ENCODE data around the gene CEP131. TPM values are rescaled to one million over a fixed set of nuclear protein-coding genes. Genes with fewer than 3 reads are reported as not detected.

The CEP131 gene
- total and polyA plus RNA-seq, 7 donors, result 3.7 to 8.6 (median 4.9) TPM

DNA sequence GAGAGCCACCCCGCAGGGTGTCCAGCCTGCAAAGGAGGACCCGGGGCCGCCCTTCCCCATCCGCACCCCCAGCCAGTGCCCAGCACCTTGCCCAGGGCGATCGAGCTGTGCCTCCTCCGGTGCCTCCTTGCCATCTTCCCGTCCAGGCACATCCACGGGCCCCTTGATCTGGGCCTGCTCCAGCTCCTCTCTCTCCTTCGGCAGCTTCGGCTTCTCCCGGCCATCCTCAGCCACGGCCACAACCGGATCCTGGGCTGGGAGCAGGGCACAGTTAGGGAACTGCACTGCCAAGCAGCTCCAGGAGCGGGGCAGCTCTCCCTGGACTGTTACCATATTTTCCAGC, 30.2 kb upstream of the CEP131 start:
- Histone ChIP-seq H3K27ac (no peak overlapping the region), H3K9me3 (no peaks in the 10 kb centered on the region), H3K36me3 (ENCODE audit: insufficient read depth in 1 of 2, low read depth in 1 of 2) (peaks cover 0 to 21% of the 10 kb centered on the region in 2 donors), H3K4me3 (no peak overlapping the region), H3K4me1 (peaks cover 18% of the 10 kb centered on the region), H3K27me3 (ENCODE audit: insufficient read depth in 3 of 3, low read length in 2 of 3) (no peaks in the 10 kb centered on the region)
- intact Hi-C loops (cut with DNase I), result loop anchor here (2.0 to 5.0 kb wide), 2 partner anchors 139 to 284 kb away; no protein-coding TSS in a partner anchor
- no peak for ATAC-seq
- TF ChIP-seq, protein P1, sequence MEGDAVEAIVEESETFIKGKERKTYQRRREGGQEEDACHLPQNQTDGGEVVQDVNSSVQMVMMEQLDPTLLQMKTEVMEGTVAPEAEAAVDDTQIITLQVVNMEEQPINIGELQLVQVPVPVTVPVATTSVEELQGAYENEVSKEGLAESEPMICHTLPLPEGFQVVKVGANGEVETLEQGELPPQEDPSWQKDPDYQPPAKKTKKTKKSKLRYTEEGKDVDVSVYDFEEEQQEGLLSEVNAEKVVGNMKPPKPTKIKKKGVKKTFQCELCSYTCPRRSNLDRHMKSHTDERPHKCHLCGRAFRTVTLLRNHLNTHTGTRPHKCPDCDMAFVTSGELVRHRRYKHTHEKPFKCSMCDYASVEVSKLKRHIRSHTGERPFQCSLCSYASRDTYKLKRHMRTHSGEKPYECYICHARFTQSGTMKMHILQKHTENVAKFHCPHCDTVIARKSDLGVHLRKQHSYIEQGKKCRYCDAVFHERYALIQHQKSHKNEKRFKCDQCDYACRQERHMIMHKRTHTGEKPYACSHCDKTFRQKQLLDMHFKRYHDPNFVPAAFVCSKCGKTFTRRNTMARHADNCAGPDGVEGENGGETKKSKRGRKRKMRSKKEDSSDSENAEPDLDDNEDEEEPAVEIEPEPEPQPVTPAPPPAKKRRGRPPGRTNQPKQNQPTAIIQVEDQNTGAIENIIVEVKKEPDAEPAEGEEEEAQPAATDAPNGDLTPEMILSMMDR (IDR thresholded peaks at IDR 0.05), result no peak
- WGBS, 3 donors, result 45 to 52% (median 45%) methylated on average over 14 to 15 of the region's 15 CpGs
- DNase-seq, result no peak

DNA sequence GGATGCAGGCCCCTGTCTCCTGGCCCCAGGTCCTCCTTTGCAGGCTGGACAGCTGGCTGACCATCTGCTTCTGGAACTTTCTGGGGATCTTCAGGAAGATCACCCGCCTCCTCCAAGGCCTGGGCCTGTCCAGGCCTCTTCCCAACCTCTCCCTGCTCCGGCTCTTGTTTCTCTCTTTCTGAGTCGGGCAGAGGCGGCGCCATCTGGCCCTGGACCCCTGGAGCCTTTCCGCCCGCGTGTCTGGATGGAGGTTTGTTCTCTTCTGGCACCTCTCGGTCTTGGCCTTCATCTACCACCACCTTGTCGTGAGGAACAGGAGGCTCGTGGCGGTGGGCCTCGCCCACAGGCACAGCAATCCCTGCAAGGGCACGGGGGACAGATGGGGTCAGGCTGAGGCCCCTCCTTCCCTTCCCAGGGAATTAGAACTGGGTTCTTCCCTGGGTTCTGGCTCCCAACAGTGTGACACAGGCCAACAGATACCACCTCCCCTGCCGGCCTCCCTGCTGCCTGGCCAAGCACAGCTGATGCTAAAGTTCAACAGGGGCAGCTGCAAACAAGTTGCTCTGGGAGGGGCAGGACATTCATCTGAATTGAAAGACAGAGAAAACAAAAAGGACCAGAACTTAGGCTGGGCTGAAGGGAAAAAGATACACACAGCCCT, 29.7 kb upstream of the CEP131 start:
- H3K27me3 ChIP-seq (ENCODE audit: insufficient read depth in 3 of 3, low read length in 2 of 3), result no peaks in the 10 kb centered on the region
- no peak overlapping the region for H3K4me3 ChIP-seq
- peaks cover 0 to 21% of the 10 kb centered on the region in 2 donors for H3K36me3 ChIP-seq (ENCODE audit: insufficient read depth in 1 of 2, low read depth in 1 of 2)
- WGBS, 3 donors, result 61 to 73% (median 65%) methylated on average over 15 of the region's 15 CpGs
- H3K4me1 ChIP-seq, result peaks cover 18% of the 10 kb centered on the region
- DNase-seq (no peak), ATAC-seq (no peak)
- H3K27ac ChIP-seq, result no peak overlapping the region
- H3K9me3 ChIP-seq, result no peaks in the 10 kb centered on the region
- intact Hi-C loops (cut with DNase I), result loop anchor here (2.0 to 5.0 kb wide), 2 partner anchors 140 to 284 kb away; no protein-coding TSS in a partner anchor
- TF ChIP-seq, protein P1 (IDR thresholded peaks at IDR 0.05), result no peak

DNA sequence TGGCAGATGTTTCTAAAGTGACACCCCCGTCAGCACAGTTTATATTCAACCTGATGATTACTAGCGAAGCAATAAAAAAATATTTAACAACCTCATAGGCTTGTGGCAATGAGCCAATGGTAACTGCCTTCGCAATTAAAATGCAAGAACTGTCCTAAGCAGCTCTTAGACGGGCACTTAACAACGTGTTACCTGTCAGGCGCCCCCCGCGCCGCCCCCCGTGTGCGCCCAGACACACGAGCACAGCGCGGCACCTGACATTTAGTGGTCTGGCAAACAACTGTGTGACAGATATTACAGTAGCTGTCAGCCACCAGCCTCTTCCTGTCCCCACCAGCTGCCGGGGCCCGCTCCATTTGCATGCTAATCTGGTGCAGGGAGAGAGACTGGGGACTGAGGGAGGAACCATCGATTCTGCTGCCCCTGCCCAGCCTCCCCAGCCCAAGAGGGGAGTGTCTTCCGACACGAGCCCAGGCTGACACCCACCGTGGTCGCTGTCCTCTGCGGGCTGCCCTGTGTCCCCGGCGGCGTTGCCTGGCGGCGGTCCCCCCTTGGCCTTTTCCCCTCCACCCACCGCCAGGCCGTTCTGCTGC, 29.0 kb upstream of the CEP131 start:
- Histone ChIP-seq H3K27ac (no peak overlapping the region), H3K36me3 (ENCODE audit: insufficient read depth in 1 of 2, low read depth in 1 of 2) (peaks cover 0 to 21% of the 10 kb centered on the region in 2 donors), H3K9me3 (no peaks in the 10 kb centered on the region), H3K4me1 (peaks cover 18% of the 10 kb centered on the region), H3K27me3 (ENCODE audit: insufficient read depth in 3 of 3, low read length in 2 of 3) (no peaks in the 10 kb centered on the region), H3K4me3 (no peak overlapping the region)
- intact Hi-C loops (cut with DNase I), result loop anchor here (2.0 to 5.0 kb wide), 2 partner anchors 140 to 285 kb away; no protein-coding TSS in a partner anchor
- ATAC-seq (no peak), DNase-seq (no peak)
- WGBS, 3 donors, result 66 to 76% (median 69%) methylated on average over 29 of the region's 29 CpGs
- TF ChIP-seq, protein P1 (IDR thresholded peaks at IDR 0.05), result no peak

DNA sequence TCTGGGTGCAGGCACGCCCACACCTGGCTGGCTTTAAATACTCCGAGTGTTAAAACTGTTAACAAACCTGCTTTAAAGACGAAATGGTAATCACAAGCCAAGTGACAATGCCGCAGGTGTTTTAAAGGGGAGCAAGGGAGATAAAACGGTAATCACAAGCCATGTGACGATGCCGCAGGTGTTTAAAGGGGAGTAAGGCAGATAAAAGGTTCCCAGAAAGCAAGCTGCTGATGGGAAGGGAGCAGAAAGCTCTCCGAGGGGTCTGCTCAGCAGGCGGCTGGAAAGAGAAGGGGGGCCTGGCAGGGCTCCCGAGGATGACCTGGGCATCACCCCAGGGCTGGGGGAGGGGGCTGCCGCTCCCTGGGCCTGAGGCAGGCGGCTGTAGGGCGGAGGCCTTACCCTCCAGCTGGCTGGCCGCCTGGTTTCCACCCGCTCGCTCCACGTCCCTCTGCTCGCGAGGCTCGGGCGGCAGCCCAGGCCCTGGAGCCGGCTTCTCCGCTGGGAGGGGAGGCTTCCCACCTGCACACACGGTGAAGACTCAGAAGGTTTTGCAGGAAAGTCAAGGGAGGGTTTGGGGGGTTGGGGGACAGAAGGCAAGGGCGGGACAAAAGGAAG, 28.4 kb upstream of the CEP131 start:
- 69 to 82% (median 71%) methylated on average over 24 to 25 of the region's 25 CpGs for WGBS, 3 donors
- Histone ChIP-seq H3K4me3 (no peak overlapping the region), H3K4me1 (peaks cover 18% of the 10 kb centered on the region), H3K27me3 (ENCODE audit: insufficient read depth in 3 of 3, low read length in 2 of 3) (no peaks in the 10 kb centered on the region), H3K27ac (no peak overlapping the region), H3K9me3 (no peaks in the 10 kb centered on the region), H3K36me3 (ENCODE audit: insufficient read depth in 1 of 2, low read depth in 1 of 2) (peaks cover 0 to 21% of the 10 kb centered on the region in 2 donors)
- no peak for DNase-seq
- TF ChIP-seq, protein P1 (IDR thresholded peaks at IDR 0.05), result no peak
- ATAC-seq, result no peak
- intact Hi-C loops (cut with DNase I), result loop anchor here in 1 of 2 donors (5.0 kb wide), 1 partner anchor 141 kb away; no protein-coding TSS in a partner anchor
